Measurements from ENCODE around the gene OR14K1. TPM values are rescaled to one million over a fixed set of nuclear protein-coding genes. Genes with fewer than 3 reads are reported as not detected.
"Not testable (repeated sequence)": the region's sequence is repeated elsewhere in the genome, so short reads cannot be mapped to it uniquely, and the experiment has no call there.

The OR14K1 gene
- total RNA-seq (2022) (not detected in 2 replicates), Bru-seq, nascent RNA (not detected), BruChase-seq, experiment 1, labeled RNA remaining after a 6-hour chase (not detected), BruChase-seq, experiment 2, labeled RNA remaining after a 2-hour chase (not detected)
- long read RNA-seq, result 0 reads

DNA sequence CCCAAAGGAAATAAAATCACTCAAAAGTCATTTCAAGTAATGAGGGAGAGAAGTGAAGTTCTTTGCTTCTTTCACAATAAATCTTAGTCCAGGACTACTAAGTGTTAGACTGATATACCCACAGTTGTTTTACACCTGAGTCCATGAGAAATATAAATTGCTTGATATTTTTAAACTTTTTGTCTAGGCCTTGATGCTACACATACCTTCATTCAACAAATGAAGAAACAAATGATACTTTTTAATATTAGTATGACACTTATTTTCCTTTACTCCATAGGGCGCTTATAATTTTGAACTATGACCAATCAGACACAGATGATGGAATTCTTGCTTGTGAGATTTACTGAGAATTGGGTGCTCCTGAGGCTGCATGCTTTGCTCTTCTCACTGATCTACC is at the start of gene OR14K1:
Gene OR14K1, plus strand, starts transcription at position 301 of the 400 bp plus-strand sequence. Its CDS starts 0 bp downstream, at position 301.
- no TSS peak for BruUV-seq (replicated peaks)
- Mint-ChIP-seq H3K4me3 (ENCODE audit: unreplicated experiment) (no peak within 1 kb of the TSS), H3K27me3 (ENCODE audit: insufficient read depth, unreplicated experiment) (no peaks in the 10 kb centered on the region), H3K27ac (ENCODE audit: low read depth, unreplicated experiment) (no peak within 1 kb of the TSS), H3K4me1 (ENCODE audit: insufficient read depth, unreplicated experiment) (peaks cover 21% of the 10 kb centered on the region), H3K9me3 (ENCODE audit: unreplicated experiment) (no peaks in the 10 kb centered on the region), H3K36me3 (ENCODE audit: insufficient read depth, unreplicated experiment) (no peaks in the 10 kb centered on the region)
- intact Hi-C loops (cut with micrococcal nuclease), result no loop called here
- no peak for TF ChIP-seq CTCF (IDR thresholded peaks at IDR 0.05; ENCODE audit: unreplicated experiment)
- CTCF ChIA-PET, result no interaction called here
- no peak for DNase-seq (ENCODE audit: unreplicated experiment)
- POLR2A ChIA-PET, result no interaction called here

- DNase-seq (ENCODE audit: unreplicated experiment), result no peak
- POLR2A ChIA-PET, result no interaction called here
- H3K27me3 Mint-ChIP-seq (ENCODE audit: insufficient read depth, unreplicated experiment), result no peaks in the 10 kb centered on the region
Observed at GRCh38 chr1:247701338-247701737, 37.1 kb upstream of the OR14K1 start.

DNA sequence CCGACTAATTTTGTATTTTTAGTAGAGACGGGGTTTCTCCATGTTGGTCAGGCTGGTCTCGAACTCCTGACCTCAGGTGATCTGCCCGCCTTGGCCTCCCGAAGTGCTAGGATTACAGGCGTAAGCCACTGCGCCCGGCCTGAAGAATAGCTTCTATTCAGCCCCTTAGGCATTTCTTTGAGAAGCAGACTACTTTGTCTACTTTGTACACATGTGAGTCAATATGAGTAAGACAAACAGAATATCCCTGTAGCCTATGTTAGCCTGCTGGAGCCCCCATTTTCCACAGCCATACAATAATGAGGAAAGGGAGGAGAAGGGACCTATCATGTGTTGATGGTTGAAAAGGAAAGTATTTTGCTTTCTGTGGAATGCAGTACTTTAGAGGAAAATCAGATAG is 27.7 kb upstream of the OR14K1 start:
- ChIA-PET POLR2A (interaction anchor here (0.8 kb wide), 1 partner anchor 83 kb away, joined by 3 read pairs; no protein-coding TSS in a partner anchor), CTCF (interaction anchor here (0.7 to 1.2 kb wide), 2 partner anchors 289 to 983 kb away, joined by 3 read pairs; no protein-coding TSS in a partner anchor)
- BruUV-seq (replicated peaks); H3K9me3 Mint-ChIP-seq (ENCODE audit: unreplicated experiment); H3K27me3 Mint-ChIP-seq (ENCODE audit: insufficient read depth, unreplicated experiment); H3K4me1 Mint-ChIP-seq (ENCODE audit: insufficient read depth, unreplicated experiment); H3K27ac Mint-ChIP-seq (ENCODE audit: low read depth, unreplicated experiment); intact Hi-C loops (cut with micrococcal nuclease); H3K4me3 Mint-ChIP-seq (ENCODE audit: unreplicated experiment); DNase-seq (ENCODE audit: unreplicated experiment); H3K36me3 Mint-ChIP-seq (ENCODE audit: insufficient read depth, unreplicated experiment): not testable (repeated sequence)

More at GRCh38 chr1:247701338-247701737, 37.1 kb upstream of the OR14K1 start:
- CTCF ChIA-PET, result no interaction called here
- TF ChIP-seq CTCF (IDR thresholded peaks at IDR 0.05; ENCODE audit: unreplicated experiment), result no peak
- intact Hi-C loops (cut with micrococcal nuclease), result loop anchor here (5.0 kb wide), 1 partner anchor 536 kb away; no protein-coding TSS in a partner anchor
- Mint-ChIP-seq H3K27ac (ENCODE audit: low read depth, unreplicated experiment) (no peak overlapping the region), H3K4me1 (ENCODE audit: insufficient read depth, unreplicated experiment) (peaks cover 5% of the 10 kb centered on the region), H3K9me3 (ENCODE audit: unreplicated experiment) (peaks cover 6% of the 10 kb centered on the region), H3K36me3 (ENCODE audit: insufficient read depth, unreplicated experiment) (no peaks in the 10 kb centered on the region), H3K4me3 (ENCODE audit: unreplicated experiment) (no peak overlapping the region)
- no TSS peak for BruUV-seq (replicated peaks)

GRCh38 chr1:247713753-247714152 is 24.7 kb upstream of the OR14K1 start:
- no peaks in the 10 kb centered on the region for H3K27me3 Mint-ChIP-seq (ENCODE audit: insufficient read depth, unreplicated experiment)
- H3K9me3 Mint-ChIP-seq (ENCODE audit: unreplicated experiment), result no peaks in the 10 kb centered on the region
- no peak overlapping the region for H3K4me3 Mint-ChIP-seq (ENCODE audit: unreplicated experiment)
- no peak for TF ChIP-seq CTCF (IDR thresholded peaks at IDR 0.05; ENCODE audit: unreplicated experiment)
- H3K27ac Mint-ChIP-seq (ENCODE audit: low read depth, unreplicated experiment), result no peak overlapping the region
- intact Hi-C loops (cut with micrococcal nuclease), result no loop called here
- no peak for DNase-seq (ENCODE audit: unreplicated experiment)
- ChIA-PET CTCF (interaction anchor here (0.6 to 1.8 kb wide), 4 partner anchors 10 to 102 kb away, joined by 3 to 5 read pairs (median 4); no protein-coding TSS in a partner anchor), POLR2A (interaction anchor here (0.6 to 0.8 kb wide), 2 partner anchors 8 to 562 kb away, joined by 3 to 5 read pairs; no protein-coding TSS in a partner anchor)
- H3K36me3 Mint-ChIP-seq (ENCODE audit: insufficient read depth, unreplicated experiment), result no peaks in the 10 kb centered on the region
- no TSS peak for BruUV-seq (replicated peaks)
- no peaks in the 10 kb centered on the region for H3K4me1 Mint-ChIP-seq (ENCODE audit: insufficient read depth, unreplicated experiment)

Data from MCF 10A (cell line).